Measurements from ENCODE around the gene FBXW12. TPM values are rescaled to one million over a fixed set of nuclear protein-coding genes. Genes with fewer than 3 reads are reported as not detected.

Gene FBXW12
- total RNA-seq, 1 experiment from 2014 or later, result 0.74 TPM

DNA sequence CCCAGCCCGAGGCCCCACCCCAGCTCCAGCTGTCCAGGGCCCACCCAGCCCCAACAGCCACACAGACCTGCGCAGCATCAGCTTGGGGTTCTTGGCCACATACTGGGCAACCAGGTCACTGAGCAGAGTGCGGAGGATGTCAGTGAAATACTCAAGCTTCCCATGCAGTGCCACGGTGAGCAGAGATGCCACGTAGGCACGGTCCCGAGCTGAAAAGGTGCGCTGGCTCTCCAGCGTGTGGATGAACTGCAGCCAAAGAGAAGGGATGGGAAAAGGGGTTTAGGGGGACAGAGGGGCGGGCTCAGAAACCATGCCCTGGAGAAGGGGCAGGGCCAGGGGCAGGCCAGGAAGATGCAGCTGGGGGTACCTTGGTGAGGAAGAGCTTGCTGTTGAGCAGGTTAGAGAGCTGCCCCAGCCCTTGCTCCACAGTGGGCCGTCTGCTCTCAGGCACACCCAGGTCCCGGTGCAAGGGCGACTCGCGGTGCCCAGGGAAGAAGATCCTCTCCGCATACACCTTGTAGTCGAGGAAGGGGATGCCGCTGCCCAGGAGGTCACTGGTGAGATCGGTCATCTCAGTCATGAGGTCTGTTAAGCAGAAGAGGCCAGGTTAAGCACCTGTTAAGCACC lies 40.5 kb downstream of the FBXW12 start:
- TF ChIP-seq, protein P1, sequence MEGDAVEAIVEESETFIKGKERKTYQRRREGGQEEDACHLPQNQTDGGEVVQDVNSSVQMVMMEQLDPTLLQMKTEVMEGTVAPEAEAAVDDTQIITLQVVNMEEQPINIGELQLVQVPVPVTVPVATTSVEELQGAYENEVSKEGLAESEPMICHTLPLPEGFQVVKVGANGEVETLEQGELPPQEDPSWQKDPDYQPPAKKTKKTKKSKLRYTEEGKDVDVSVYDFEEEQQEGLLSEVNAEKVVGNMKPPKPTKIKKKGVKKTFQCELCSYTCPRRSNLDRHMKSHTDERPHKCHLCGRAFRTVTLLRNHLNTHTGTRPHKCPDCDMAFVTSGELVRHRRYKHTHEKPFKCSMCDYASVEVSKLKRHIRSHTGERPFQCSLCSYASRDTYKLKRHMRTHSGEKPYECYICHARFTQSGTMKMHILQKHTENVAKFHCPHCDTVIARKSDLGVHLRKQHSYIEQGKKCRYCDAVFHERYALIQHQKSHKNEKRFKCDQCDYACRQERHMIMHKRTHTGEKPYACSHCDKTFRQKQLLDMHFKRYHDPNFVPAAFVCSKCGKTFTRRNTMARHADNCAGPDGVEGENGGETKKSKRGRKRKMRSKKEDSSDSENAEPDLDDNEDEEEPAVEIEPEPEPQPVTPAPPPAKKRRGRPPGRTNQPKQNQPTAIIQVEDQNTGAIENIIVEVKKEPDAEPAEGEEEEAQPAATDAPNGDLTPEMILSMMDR (conservative IDR thresholded peaks at IDR 0.05), result no peak
- Histone ChIP-seq H3K4me1 (ENCODE audit: insufficient read depth, low read length) (no peaks in the 10 kb centered on the region), H3K56ac (ENCODE audit: insufficient read length, low read depth, low read length) (no peak overlapping the region), H3K27ac (ENCODE audit: insufficient read length, low read depth, low read length) (no peak overlapping the region), H4K91ac (ENCODE audit: insufficient read length, low read depth, low read length) (no peak overlapping the region), H2AK5ac (ENCODE audit: insufficient read length, low read length) (no peak overlapping the region), H3K18ac (ENCODE audit: insufficient read length, low read depth, low read length) (no peak overlapping the region), H3K4ac (ENCODE audit: low read depth, low read length) (no peak overlapping the region), H2BK12ac (ENCODE audit: insufficient read length, low read depth, low read length) (no peak overlapping the region), H3K27me3 (ENCODE audit: insufficient read depth, low read length) (no peaks in the 10 kb centered on the region), H2BK15ac (ENCODE audit: low read depth, low read length) (no peak overlapping the region), H3K79me2 (ENCODE audit: insufficient read depth, low read length) (no peaks in the 10 kb centered on the region), H4K5ac (ENCODE audit: insufficient read length, low read depth, low read length) (no peak overlapping the region), H3K23me2 (ENCODE audit: insufficient read length, low read depth, low read length, poor library complexity, severe bottlenecking) (no peaks in the 10 kb centered on the region), H3K4me2 (ENCODE audit: insufficient read depth, insufficient read length, low read length) (no peak overlapping the region), H3K23ac (ENCODE audit: insufficient read length, low read depth, low read length) (no peak overlapping the region), H3K79me1 (ENCODE audit: insufficient read depth, low read depth, low read length, poor library complexity, severe bottlenecking) (no peaks in the 10 kb centered on the region), H4K20me1 (ENCODE audit: control insufficient read depth, insufficient read depth, insufficient read length) (no peaks in the 10 kb centered on the region), H2BK20ac (ENCODE audit: low read depth, low read length, poor library complexity, severe bottlenecking) (no peak overlapping the region), H4K8ac (replicated peaks; ENCODE audit: insufficient read length, low read depth, low read length) (no peak overlapping the region), H2AFZ (ENCODE audit: low read length) (no peak overlapping the region), H3T11ph (ENCODE audit: low read length) (no peak overlapping the region), H3K14ac (ENCODE audit: insufficient read depth, low read length) (no peak overlapping the region), H3K9ac (ENCODE audit: extremely low read depth, insufficient read length, low read length) (no peak overlapping the region), H2BK120ac (ENCODE audit: low read depth, low read length, poor library complexity, severe bottlenecking) (no peak overlapping the region), H3K9me3 (ENCODE audit: control insufficient read depth, low read depth, low read length) (no peaks in the 10 kb centered on the region), H2BK5ac (ENCODE audit: insufficient read length, low read length) (no peak overlapping the region)
- Mint-ChIP-seq H3K36me3 (ENCODE audit: insufficient read depth in 1 of 3, low read depth in 3 of 3) (peaks cover 57 to 99% (median 95%) of the 10 kb centered on the region in 3 experiments), H3K4me1 (no peaks in the 10 kb centered on the region), H3K27me3 (ENCODE audit: low read depth) (no peaks in the 10 kb centered on the region; the same call in 1 of the 2 replicates), H3K27ac (no peak overlapping the region), H3K9me3 (no peaks in the 10 kb centered on the region), H3K4me3 (peak overlapping the region in 1 of 2 experiments; percentile 20; a peak in 1 of 5 replicates)
- no peak for DNase-seq
- no CpG with 5 or more reads among the region's 19 CpGs for WGBS (ENCODE audit: extremely low coverage, insufficient read length, low lambda C conversion rate)
